T-helper 17 cell (primary cell): Measurements from ENCODE around the gene SLC25A27. TPM values are rescaled to one million over a fixed set of nuclear protein-coding genes. Genes with fewer than 3 reads are reported as not detected.

Source experiments
- ATAC-seq: fragments of 150-1000 bp; cut with Tn5 transposase; 2 replicates; pipeline ENCODE4 v1.10.0; 2021; ENCODE audit warnings: mild to moderate bottlenecking, moderate library complexity
- DNase-seq, 3 donors: peaks; one replicate each; pipeline versions ENCODE4 v3.0.0 to v3.0.0-alpha.2; 2020 to 2021
- H3K9me3 ChIP-seq: one replicate; pipeline ENCODE4 v1.7.0; 2013; ENCODE audit warnings: low read length, mild to moderate bottlenecking; ENCODE audit not compliant: control insufficient read depth, poor library complexity, severe bottlenecking
- H3K27ac Mint-ChIP-seq: one replicate; pipeline ENCODE4 v1.8.0; 2022; ENCODE audit warnings: mild to moderate bottlenecking, moderate library complexity, mixed read lengths
- H3K27me3 Mint-ChIP-seq: one replicate; pipeline ENCODE4 v1.8.0; 2022; ENCODE audit warnings: mixed read lengths
- H3K36me3 Mint-ChIP-seq: one replicate; pipeline ENCODE4 v1.8.0; 2022; ENCODE audit warnings: low read depth, mixed read lengths
- H3K4me1 Mint-ChIP-seq: one replicate; pipeline ENCODE4 v1.8.0; 2022; ENCODE audit warnings: mild to moderate bottlenecking, mixed read lengths
- H3K4me3 Mint-ChIP-seq: one replicate; pipeline ENCODE4 v1.8.0; 2022; ENCODE audit warnings: mild to moderate bottlenecking, moderate library complexity, mixed read lengths
- total RNA-seq, 4 donors: library from RNA in 2 of 4; stranded (reverse) in 2 of 4; gene quantifications; one replicate each; pipeline ENCODE4 v1.2.3 and lab custom pipeline; 2022 to 2026

The SLC25A27 gene
- total RNA-seq, 2 donors from 2014 or later = 1.6 TPM; not detected in 1

GRCh38 chr6:46699970-46700369 lies 47.2 kb downstream of the SLC25A27 start:
- ATAC-seq (no peak), DNase-seq (no peak)
- H3K36me3 Mint-ChIP-seq = no peaks in the 10 kb centered on the region
- H3K27ac Mint-ChIP-seq = no peak overlapping the region
- no peak overlapping the region for H3K4me3 Mint-ChIP-seq
- H3K4me1 Mint-ChIP-seq = no peaks in the 10 kb centered on the region
- peaks cover 47% of the 10 kb centered on the region for H3K27me3 Mint-ChIP-seq
- no peaks in the 10 kb centered on the region for H3K9me3 ChIP-seq

DNA sequence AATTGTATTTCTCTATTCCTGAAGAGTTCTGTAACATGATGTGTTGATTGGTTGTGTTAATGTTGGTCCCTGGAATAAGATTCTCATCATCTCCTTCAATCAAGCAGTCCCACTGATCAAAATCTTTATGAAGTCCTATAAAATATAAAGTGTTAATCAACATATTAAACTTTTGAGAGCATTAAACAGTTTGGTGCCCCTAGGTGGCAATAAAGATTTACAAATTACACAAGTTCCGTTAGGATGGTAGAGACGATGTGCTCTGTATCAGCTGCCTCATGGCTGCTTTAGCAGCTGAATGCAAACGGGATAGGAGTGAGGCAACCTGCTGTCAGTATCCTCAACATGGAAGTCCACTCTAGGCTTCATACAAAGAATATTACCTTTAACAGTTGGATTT lies 51.8 kb downstream of the SLC25A27 start:
- H3K4me1 Mint-ChIP-seq = no peaks in the 10 kb centered on the region
- ATAC-seq = no peak
- H3K27ac Mint-ChIP-seq = no peak overlapping the region

DNA sequence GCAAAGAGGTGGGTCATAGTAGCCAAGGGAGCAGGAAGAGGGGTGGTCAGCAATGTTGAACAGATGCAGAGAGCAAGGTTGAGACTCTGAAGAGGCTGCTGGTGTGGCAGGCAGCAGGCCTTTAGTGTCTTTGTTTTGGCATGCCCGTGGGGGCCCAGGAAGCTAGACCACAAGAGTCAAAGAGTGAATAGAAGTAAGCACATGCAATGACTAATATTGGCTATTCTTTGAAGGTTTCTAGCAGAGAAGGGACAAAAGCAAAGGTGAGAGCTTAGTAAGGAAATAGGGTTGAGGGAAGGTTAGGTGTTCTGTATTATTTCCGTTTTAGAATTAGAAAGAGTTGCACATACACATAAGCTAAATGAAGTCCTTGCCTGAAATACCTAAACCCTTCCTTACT lies 53.7 kb downstream of the SLC25A27 start:
- H3K4me3 Mint-ChIP-seq = no peak overlapping the region
- ATAC-seq = no peak
- H3K9me3 ChIP-seq = no peaks in the 10 kb centered on the region
- no peaks in the 10 kb centered on the region for H3K4me1 Mint-ChIP-seq
- H3K27me3 Mint-ChIP-seq = peaks cover 41% of the 10 kb centered on the region
- no peaks in the 10 kb centered on the region for H3K36me3 Mint-ChIP-seq
- no peak for DNase-seq
- no peak overlapping the region for H3K27ac Mint-ChIP-seq

More for the DNA sequence above, 51.8 kb downstream of the SLC25A27 start:
- Mint-ChIP-seq H3K27me3 (peaks cover 41% of the 10 kb centered on the region), H3K4me3 (no peak overlapping the region), H3K36me3 (no peaks in the 10 kb centered on the region)
- DNase-seq = no peak
- H3K9me3 ChIP-seq = no peaks in the 10 kb centered on the region

DNA sequence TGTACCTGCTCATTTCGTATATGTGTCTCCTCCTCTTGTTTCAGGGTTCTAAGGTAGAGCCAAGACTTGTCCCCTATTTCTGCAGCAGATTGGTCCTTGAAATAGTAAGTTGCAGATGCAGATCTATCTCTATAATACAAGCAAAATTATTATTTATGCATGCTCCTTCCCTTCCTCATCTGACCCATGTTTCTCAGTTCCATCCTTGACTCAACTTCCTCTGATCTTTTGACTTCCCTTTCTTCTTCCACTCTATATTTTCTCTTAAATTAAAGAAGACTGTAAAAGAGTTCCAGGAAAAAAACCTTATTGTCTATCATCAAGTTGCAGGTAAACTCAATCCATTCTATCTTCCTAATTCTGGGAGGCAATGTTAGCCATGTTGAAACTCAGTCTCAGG lies 58.7 kb downstream of the SLC25A27 start:
- Mint-ChIP-seq H3K36me3 (no peaks in the 10 kb centered on the region), H3K4me3 (no peak overlapping the region), H3K4me1 (no peaks in the 10 kb centered on the region), H3K27me3 (peaks cover 21% of the 10 kb centered on the region), H3K27ac (no peak overlapping the region)
- ATAC-seq (no peak), DNase-seq (no peak)
- no peaks in the 10 kb centered on the region for H3K9me3 ChIP-seq

GRCh38 chr6:46715141-46715540 lies 62.4 kb downstream of the SLC25A27 start:
- Mint-ChIP-seq H3K27ac (no peak overlapping the region), H3K27me3 (peaks cover 10% of the 10 kb centered on the region), H3K4me1 (peaks cover 3% of the 10 kb centered on the region), H3K36me3 (no peaks in the 10 kb centered on the region), H3K4me3 (no peak overlapping the region)
- H3K9me3 ChIP-seq = no peaks in the 10 kb centered on the region
- ATAC-seq = no peak
- no peak for DNase-seq

DNA sequence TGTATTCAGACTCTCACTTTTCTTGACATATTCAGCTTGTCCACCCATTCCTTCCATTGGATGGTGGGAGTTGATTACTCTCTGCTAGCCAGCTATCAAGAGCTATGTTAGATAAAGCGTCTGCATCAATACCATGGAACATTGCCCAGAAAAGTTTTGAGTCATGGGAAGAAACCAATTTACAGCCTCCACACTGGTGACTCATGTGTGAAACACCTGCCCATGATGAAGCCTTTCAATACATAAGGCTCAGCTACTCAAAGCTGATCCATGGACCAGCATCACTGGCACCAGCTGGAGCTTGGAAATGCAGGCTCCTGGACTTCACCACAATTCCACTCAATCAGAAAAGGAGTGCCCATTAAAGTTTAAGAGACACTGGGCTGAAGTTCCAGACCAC lies 66.3 kb downstream of the SLC25A27 start:
- H3K9me3 ChIP-seq = no peaks in the 10 kb centered on the region
- DNase-seq = no peak
- ATAC-seq = no peak
- H3K4me1 Mint-ChIP-seq = peaks cover 3% of the 10 kb centered on the region
- no peak overlapping the region for H3K27ac Mint-ChIP-seq
- no peak overlapping the region for H3K4me3 Mint-ChIP-seq
- H3K36me3 Mint-ChIP-seq = no peaks in the 10 kb centered on the region
- peaks cover 30% of the 10 kb centered on the region for H3K27me3 Mint-ChIP-seq

DNA sequence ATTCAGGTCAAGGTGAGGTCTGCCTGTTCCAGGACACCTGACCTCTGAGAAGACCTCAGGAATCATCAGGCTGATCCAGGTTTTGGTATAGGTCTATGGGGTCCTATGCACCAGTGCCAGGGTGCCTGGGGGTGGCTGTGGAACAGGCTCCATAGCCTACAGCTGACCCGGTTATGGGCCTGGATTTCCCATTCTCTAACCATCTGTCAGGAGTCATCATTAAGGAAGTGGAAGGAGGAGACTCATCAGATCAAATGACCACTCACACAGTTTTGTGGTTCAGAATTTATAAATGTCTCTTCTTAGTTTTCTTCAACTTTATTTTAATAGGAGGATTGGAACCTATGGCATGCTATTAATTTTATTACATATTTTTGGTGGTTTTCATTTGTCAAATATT lies 67.6 kb downstream of the SLC25A27 start:
- H3K9me3 ChIP-seq = no peaks in the 10 kb centered on the region
- H3K4me3 Mint-ChIP-seq = no peak overlapping the region
- H3K27me3 Mint-ChIP-seq = peaks cover 40% of the 10 kb centered on the region
- ATAC-seq = no peak
- no peak overlapping the region for H3K27ac Mint-ChIP-seq
- peaks cover 3% of the 10 kb centered on the region for H3K4me1 Mint-ChIP-seq
- no peak for DNase-seq
- H3K36me3 Mint-ChIP-seq = no peaks in the 10 kb centered on the region

Other genes starting within 250 kb of the SLC25A27 start
- gene RCAN2, start 161.5 kb upstream of the SLC25A27 start, total RNA-seq = not detected
- gene CYP39A1, start 157 bp upstream of the SLC25A27 start, total RNA-seq = not detected
- gene TDRD6, start 34.9 kb downstream of the SLC25A27 start, total RNA-seq = not detected
- under 1 TPM in 1 of 2 donors, not detected in 1; 0.20 TPM for gene PLA2G7, start 82.4 kb downstream of the SLC25A27 start, total RNA-seq
- gene ANKRD66, start 94.0 kb downstream of the SLC25A27 start, total RNA-seq = not detected
- not detected for gene MEP1A, start 140.4 kb downstream of the SLC25A27 start, total RNA-seq